DOHH2 (cell line): ENCODE data around the gene GALNT9.

Experiments
- CTCF ChIP-seq: fragments of 200-600 bp; sonication (generic); IDR thresholded peaks from one replicate; pipeline ENCODE4 v1.5.1; 2014; ENCODE audit warnings: antibody characterized with exemption, mild to moderate bottlenecking, low read depth, low read length; ENCODE audit not compliant: poor library complexity, severe bottlenecking
- EZH2phosphoT487 ChIP-seq: fragments of 200-600 bp; sonication (generic); IDR thresholded peaks from 2 replicates; pipeline ENCODE4 v1.6.1; 2017; ENCODE audit warnings: borderline replicate concordance, mild to moderate bottlenecking, antibody characterized with exemption, low read length, moderate library complexity, mixed read lengths

DNA sequence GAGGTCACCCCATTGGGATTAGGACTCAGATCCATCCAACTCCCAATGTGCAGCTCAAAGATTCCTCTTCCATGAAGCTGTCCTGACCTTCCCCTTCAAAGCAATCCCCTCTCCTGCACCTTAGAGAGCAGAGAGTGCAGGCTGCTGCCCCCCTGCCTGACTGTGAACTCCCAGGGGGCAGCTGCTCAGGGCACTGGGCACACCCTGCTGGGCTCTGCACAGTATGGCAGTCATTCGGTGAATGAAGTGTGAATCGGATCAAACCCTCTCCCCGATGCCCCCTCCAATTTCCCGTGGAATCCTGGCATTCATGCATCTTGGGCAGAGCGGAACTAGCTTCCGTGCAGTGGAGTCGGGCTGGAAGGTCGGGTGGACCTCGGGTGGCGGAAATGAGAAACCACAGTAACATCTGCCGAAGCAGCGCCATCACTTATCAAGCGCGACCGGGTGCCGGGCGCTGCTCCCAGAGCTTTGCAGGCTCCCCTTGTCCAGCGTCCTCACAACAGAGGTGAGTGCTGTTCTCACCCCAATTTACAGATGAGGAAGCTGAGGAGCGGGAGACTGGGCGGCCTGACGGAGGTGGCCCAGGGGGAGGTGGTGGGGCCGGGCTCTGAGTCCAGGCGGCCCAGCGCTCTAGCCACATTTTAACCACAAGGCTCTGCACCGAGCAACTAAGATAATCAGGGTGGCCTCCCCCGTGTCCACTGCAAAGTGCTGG lies 14.7 kb downstream of the GALNT9 start:
- TF ChIP-seq CTCF (no peak), EZH2phosphoT487 (no peak)
